Measurements from ENCODE around the gene FAM110A.
A peak's percentile ranks its signal among the peaks of the same experiment; 100 is the strongest.
"Not testable (repeated sequence)": the region's sequence is repeated elsewhere in the genome, so short reads cannot be mapped to it uniquely, and the experiment has no call there.

FAM110A gene

GRCh38 chr20:824490-824889 is 9.0 kb upstream of the FAM110A start:
- DNase-seq, result no peak

DNA sequence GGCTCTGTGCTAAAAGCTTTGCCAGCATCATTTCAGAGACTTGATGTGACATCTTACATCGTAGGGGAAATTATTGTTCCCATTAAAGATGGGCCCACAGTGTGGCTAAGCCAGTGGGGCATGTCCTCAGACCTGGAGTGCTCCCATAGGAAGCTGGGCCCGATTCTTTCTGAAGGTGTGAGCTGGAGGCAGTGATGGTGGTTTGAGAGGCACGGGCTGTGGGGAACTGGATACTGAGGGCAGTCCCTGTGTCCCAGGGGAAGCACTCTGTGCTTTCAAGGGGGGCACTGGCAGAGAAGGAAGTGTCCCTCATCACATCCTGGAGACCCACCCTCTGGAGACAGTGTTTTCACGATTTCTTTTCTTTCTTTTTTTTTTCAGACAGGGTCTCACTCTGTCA is 8.6 kb upstream of the FAM110A start:
- DNase-seq, result no peak

- DNase-seq, result no peak
Measured at GRCh38 chr20:825710-826421, 7.6 kb upstream of the FAM110A start.

GRCh38 chr20:826695-827323 is 6.7 kb upstream of the FAM110A start:
- no peak for DNase-seq

DNA sequence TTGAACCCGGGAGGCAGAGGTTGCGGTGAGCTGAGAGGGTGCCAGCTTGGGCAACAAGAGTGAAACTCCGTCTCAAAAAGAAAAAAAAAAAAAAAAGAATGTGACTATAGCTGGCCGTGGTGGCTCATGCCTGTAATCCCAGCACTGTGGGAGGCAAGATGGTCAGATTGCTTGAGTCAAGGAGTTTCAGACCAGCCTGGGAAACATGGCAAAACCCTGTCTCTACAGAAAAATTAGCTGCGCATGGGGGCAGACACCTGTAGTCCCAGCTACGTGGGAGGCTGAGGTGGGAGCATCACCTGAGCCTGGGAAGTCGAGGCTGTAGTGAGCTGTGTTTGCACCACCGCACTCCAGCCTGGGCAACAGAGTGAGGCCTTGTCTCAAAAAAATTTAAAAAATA is 5.5 kb upstream of the FAM110A start:
- not testable (repeated sequence) for DNase-seq

- no peak for DNase-seq
Measured at GRCh38 chr20:828987-829386, 4.5 kb upstream of the FAM110A start.

GRCh38 chr20:829551-829950 is 4.0 kb upstream of the FAM110A start:
- peak; percentile 39 for DNase-seq

GRCh38 chr20:830011-830521 is 3.4 kb upstream of the FAM110A start:
- peak; percentile 79 for DNase-seq

- no peak for DNase-seq
Measured at GRCh38 chr20:831251-831650, 2.3 kb upstream of the FAM110A start.

- no peak for DNase-seq
Measured at GRCh38 chr20:831956-832355, 1.6 kb upstream of the FAM110A start.

DNA sequence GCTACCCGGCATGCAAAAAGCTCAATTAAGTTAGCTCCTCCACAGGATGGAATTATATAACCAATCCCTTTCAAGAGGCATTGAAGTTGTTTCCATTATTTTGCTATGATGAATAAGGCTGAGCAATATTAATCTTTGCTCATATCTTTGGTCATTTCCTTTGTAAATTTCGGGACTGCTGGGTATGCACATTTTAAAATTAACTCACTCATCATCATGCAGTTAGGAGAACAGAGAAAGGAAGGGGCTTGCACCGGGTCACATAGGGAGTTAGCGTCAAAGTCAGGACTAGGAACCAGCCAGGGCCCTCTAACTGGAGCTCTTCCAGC is 430 bp upstream of the FAM110A start:
- no peak for DNase-seq

- DNase-seq, result no peak
Measured at GRCh38 chr20:834151-834746, 734 bp downstream of the FAM110A start.

DNA sequence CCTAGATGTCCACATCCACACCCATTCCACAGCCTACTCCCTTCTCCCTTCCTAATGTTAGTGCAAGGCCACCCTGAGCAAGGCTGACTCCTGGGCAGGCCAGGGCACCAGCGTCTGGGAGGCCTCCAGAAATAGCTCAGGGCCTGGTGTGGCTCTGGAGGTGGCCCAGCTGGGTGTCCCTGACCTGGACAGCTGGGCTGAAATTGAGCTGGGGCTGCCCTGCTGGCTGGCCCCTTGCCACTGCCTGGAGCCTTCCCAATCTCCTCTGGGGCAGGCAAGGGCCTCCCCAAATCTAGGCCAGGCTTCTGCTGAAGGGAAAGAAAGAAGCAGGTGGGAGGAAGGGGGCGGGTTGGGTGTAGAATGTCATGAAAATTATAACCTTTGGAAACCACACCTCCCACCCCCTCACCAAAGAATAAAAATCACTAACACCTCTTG is 2.1 kb downstream of the FAM110A start:
- no peak for DNase-seq

DNA sequence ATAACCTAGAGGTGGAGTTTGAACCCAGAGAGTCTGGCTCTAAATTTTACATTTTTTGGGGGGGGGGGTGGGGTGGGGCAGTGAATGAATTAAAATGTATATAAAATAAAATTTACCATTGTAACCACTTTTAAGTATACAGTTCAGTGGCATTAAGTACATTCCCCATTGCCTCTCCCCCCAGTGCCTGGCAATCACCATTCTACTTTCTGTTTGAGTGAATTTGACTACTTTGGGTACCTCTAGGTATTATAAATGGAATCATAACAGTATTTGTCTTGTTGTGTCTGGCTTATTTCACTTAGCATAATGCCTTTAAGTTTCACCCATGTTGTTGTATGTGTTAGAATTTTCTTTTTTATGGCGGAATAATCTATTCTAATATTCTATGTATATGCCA is 2.7 kb downstream of the FAM110A start:
- DNase-seq, result no peak

DNA sequence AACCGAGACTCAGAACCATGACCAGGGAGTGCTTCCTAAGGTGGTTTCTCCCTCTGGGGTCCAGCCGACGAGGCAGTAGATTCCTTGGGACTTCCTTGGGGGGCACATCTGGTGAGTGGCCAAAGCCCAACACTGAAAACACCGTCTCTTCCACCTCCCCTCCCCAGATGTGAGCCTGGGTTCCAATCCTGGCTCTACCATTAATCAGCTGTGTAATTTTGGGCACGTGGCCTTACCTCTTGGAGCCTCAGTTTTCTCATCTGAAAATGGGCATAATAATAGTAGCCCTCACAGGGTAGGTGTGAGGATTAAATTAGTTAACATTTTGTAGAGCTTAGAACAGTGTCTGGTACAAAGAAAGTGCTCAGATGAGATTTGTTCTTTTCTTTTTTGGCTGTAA is 5.5 kb downstream of the FAM110A start:
- no peak for DNase-seq

- no peak for DNase-seq
Measured at GRCh38 chr20:839626-840025, 6.1 kb downstream of the FAM110A start.

- no peak for DNase-seq
Measured at GRCh38 chr20:840503-840857, 7.0 kb downstream of the FAM110A start.

GRCh38 chr20:840858-841567 is 7.5 kb downstream of the FAM110A start:
- no peak for DNase-seq

GRCh38 chr20:841568-842546 is 8.3 kb downstream of the FAM110A start:
- no peak for DNase-seq

GRCh38 chr20:842547-842940 is 9.0 kb downstream of the FAM110A start:
- DNase-seq, result no peak

- DNase-seq, result no peak
Measured at GRCh38 chr20:843912-844311, 10.4 kb downstream of the FAM110A start.

DNA sequence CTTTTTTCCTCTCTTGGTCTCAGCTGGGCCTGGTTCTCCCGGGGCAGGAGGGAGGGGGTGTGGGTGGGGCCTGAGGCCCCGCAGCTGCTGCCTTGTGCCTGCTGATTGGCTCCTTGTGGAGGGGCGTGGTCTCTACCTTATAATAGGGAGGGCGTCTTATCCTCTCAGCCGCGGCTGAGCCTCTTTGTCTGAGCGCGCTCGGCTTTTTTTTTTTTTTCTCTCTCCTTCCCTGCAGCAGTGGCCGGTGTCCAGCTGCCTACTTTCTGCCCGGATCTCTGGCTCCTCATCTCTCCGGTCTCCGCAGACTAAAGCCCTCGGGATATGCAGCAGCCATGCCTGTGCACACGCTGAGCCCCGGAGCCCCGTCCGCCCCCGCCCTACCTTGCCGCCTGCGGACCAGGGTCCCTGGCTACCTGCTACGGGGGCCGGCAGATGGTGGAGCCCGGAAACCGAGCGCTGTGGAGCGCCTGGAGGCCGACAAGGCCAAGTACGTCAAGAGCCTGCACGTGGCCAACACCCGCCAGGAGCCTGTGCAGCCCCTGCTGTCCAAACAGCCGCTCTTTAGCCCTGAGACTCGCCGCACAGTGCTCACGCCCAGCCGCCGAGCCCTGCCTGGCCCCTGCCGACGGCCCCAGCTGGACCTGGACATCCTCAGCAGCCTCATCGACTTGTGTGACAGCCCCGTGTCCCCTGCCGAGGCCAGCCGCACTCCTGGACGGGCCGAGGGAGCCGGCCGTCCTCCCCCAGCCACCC is 11.1 kb downstream of the FAM110A start:
- peak; percentile 89 for DNase-seq
